Caco-2 (cell line): ENCODE measurements around the gene ZDHHC12. TPM values are rescaled to one million over a fixed set of nuclear protein-coding genes. Genes with fewer than 3 reads are reported as not detected.
A peak's percentile ranks its signal among the peaks of the same experiment; 100 is the strongest.

Experiments
- BruUV-seq: library from RNA; stranded (reverse); fragments of 400-500 nt; replicated peaks from 2 replicates; lab custom pipeline; 2021; lab: Mats Ljungman, UMichigan
- CTCF ChIA-PET: fragments of 300-600 bp; sonication (Branson Sonifier 250); formaldehyde crosslinking; loops from one replicate; lab custom pipeline; 2022; ENCODE audit warnings: antibody characterized with exemption; lab: Charles Lee
- POLR2A ChIA-PET: fragments of 300-600 bp; sonication (Branson Sonifier 250); formaldehyde crosslinking; loops from one replicate; lab custom pipeline; 2022; ENCODE audit warnings: antibody characterized with exemption; lab: Charles Lee
- DNase-seq, 2 experiments: peaks; one replicate each; pipeline versions ENCODE4 v3.0.0 to v3.0.0-alpha.2; 2020 to 2022
- H3K27me3 ChIP-seq: replicated peaks from 2 replicates; pipeline ENCODE4 v1.6.0; 2011; ENCODE audit warnings: low read length; ENCODE audit not compliant: control insufficient read depth, insufficient read depth
- H3K36me3 ChIP-seq: 2 replicates; pipeline ENCODE4 v1.5.1; 2011; ENCODE audit warnings: low read length; ENCODE audit not compliant: control insufficient read depth, insufficient read depth
- H3K4me1 ChIP-seq: fragments of 250-450 bp; sonication (Bioruptor Pico); 2 replicates; pipeline ENCODE4 v1.5.1; 2020; ENCODE audit warnings: mild to moderate bottlenecking
- H3K4me3 ChIP-seq: 2 replicates; pipeline ENCODE4 v1.5.1; 2011; ENCODE audit warnings: low read depth, mild to moderate bottlenecking, control low read depth, low read length
- H3K9me3 ChIP-seq: fragments of 250-450 bp; sonication (Bioruptor Pico); 2 replicates; pipeline ENCODE4 v1.5.1; 2020; ENCODE audit warnings: mild to moderate bottlenecking, moderate library complexity
- H3K27ac Mint-ChIP-seq: one replicate; pipeline ENCODE4 v1.8.0; 2022; ENCODE audit warnings: mixed read lengths; ENCODE audit not compliant: unreplicated experiment
- H3K27me3 Mint-ChIP-seq: one replicate; pipeline ENCODE4 v1.8.0; 2022; ENCODE audit warnings: mixed read lengths; ENCODE audit not compliant: insufficient read depth, unreplicated experiment
- H3K36me3 Mint-ChIP-seq: one replicate; pipeline ENCODE4 v1.8.0; 2022; ENCODE audit warnings: mild to moderate bottlenecking, mixed read lengths; ENCODE audit not compliant: insufficient read depth, unreplicated experiment
- H3K4me1 Mint-ChIP-seq: one replicate; pipeline ENCODE4 v1.8.0; 2022; ENCODE audit warnings: low read depth, mixed read lengths; ENCODE audit not compliant: unreplicated experiment
- H3K4me3 Mint-ChIP-seq: one replicate; pipeline ENCODE4 v1.8.0; 2022; ENCODE audit warnings: mild to moderate bottlenecking, moderate library complexity, mixed read lengths; ENCODE audit not compliant: unreplicated experiment
- H3K9me3 Mint-ChIP-seq: one replicate; pipeline ENCODE4 v1.8.0; 2022; ENCODE audit warnings: mixed read lengths; ENCODE audit not compliant: unreplicated experiment
- CTCF ChIP-seq, 2 experiments: fragments of 200-600 bp in 1 of 2; IDR thresholded peaks; 1 replicate in 1 of 2; 2 replicates in 1 of 2; pipeline versions ENCODE4 v1.5.1 to v1.8.0; 2011 to 2022; ENCODE audit warnings: antibody characterized with exemption in 1 of 2, control low read depth in 1 of 2, inconsistent platforms in 1 of 2, low read depth in 1 of 2, low read length in 1 of 2, mild to moderate bottlenecking in 1 of 2, moderate library complexity in 1 of 2; ENCODE audit not compliant: insufficient read depth in 1 of 2, severe bottlenecking in 1 of 2, unreplicated experiment in 1 of 2
- intact Hi-C: fragments of 100-400 bp; cut with micrococcal nuclease; formaldehyde crosslinking; loops from one replicate; pipeline ENCODE4 v1.10.0; 2022; ENCODE audit not compliant: unreplicated experiment
- total RNA-seq: library from RNA; stranded (reverse); gene quantifications from 2 replicates; pipeline ENCODE4 v1.2.3, GENCODE V29; 2022

ZDHHC12 gene
- total RNA-seq, 1 experiment from 2014 or later: 73.7 TPM

GRCh38 chr9:128689820-128690683 lies 33.9 kb downstream of the ZDHHC12 start:
- H3K36me3 ChIP-seq: peaks cover 3% of the 10 kb centered on the region; the same call in 1 of the 2 replicates
- H3K4me1 Mint-ChIP-seq: peaks cover 35% of the 10 kb centered on the region
- DNase-seq: peak; percentile 39 to 54
- no peak for TF ChIP-seq CTCF (IDR thresholded peaks at IDR 0.05; ENCODE audit: insufficient read depth in 1 of 2, low read depth in 1 of 2, low read length in 1 of 2, severe bottlenecking in 1 of 2, unreplicated experiment in 1 of 2)
- H3K4me3 Mint-ChIP-seq: peak overlapping the region; percentile 96
- peaks cover 81% of the 10 kb centered on the region for H3K36me3 Mint-ChIP-seq
- no peaks in the 10 kb centered on the region for H3K27me3 Mint-ChIP-seq
- no peaks in the 10 kb centered on the region for H3K9me3 ChIP-seq
- BruUV-seq: no TSS peak
- CTCF ChIA-PET: interaction anchor here (1.0 to 1.2 kb wide), 2 partner anchors 54 to 140 kb away, joined by 3 to 6 read pairs; partner anchors contain the start of gene SPOUT1
- peaks cover 28% of the 10 kb centered on the region for H3K4me1 ChIP-seq
- intact Hi-C loops: loop anchor here (2.0 kb wide), 1 partner anchor 35 kb away; the partner anchor contains the start of gene ZDHHC12
- H3K4me3 ChIP-seq: peak overlapping the region; percentile 68
- POLR2A ChIA-PET: interaction anchor here (0.5 to 2.0 kb wide), 5 partner anchors 8 to 1781 kb away, joined by 3 to 26 read pairs (median 3); no protein-coding TSS in a partner anchor
- peak overlapping the region; percentile 93 for H3K27ac Mint-ChIP-seq
- no peaks in the 10 kb centered on the region for H3K27me3 ChIP-seq
- no peaks in the 10 kb centered on the region for H3K9me3 Mint-ChIP-seq

- peak; percentile 64 to 71 for DNase-seq
- no peak for TF ChIP-seq CTCF (IDR thresholded peaks at IDR 0.05; ENCODE audit: insufficient read depth in 1 of 2, low read depth in 1 of 2, low read length in 1 of 2, severe bottlenecking in 1 of 2, unreplicated experiment in 1 of 2)
- CTCF ChIA-PET: interaction anchor here (1.0 to 1.2 kb wide), 2 partner anchors 53 to 141 kb away, joined by 3 to 6 read pairs; partner anchors contain the start of gene SPOUT1
- peak overlapping the region; percentile 83 for H3K27ac Mint-ChIP-seq
- no peaks in the 10 kb centered on the region for H3K9me3 ChIP-seq
- H3K36me3 ChIP-seq: peaks cover 3% of the 10 kb centered on the region; the same call in 1 of the 2 replicates
- H3K27me3 ChIP-seq: no peaks in the 10 kb centered on the region
- H3K4me1 ChIP-seq: peaks cover 29% of the 10 kb centered on the region
- POLR2A ChIA-PET: interaction anchor here (0.5 to 2.0 kb wide), 9 partner anchors 9 to 1782 kb away, joined by 3 to 26 read pairs (median 3); partner anchors contain the start of gene ZDHHC12
- no peaks in the 10 kb centered on the region for H3K9me3 Mint-ChIP-seq
- no TSS peak for BruUV-seq
- H3K4me1 Mint-ChIP-seq: peaks cover 36% of the 10 kb centered on the region
- intact Hi-C loops: loop anchor here (2.0 kb wide), 1 partner anchor 35 kb away; the partner anchor contains the start of gene ZDHHC12
- H3K4me3 Mint-ChIP-seq: peak overlapping the region; percentile 83
- no peaks in the 10 kb centered on the region for H3K27me3 Mint-ChIP-seq
- H3K4me3 ChIP-seq: peak overlapping the region; percentile 68
- peaks cover 81% of the 10 kb centered on the region for H3K36me3 Mint-ChIP-seq
Measured at GRCh38 chr9:128689293-128689774, 34.6 kb downstream of the ZDHHC12 start.
